Peyer's patch (tissue), 4 donors: ENCODE measurements around the gene RCC2.

Experiments used
- POLR2A ChIP-seq, 2 donors: fragments of 450-650 bp; IDR thresholded peaks; one replicate each; pipeline ENCODE4 v1.5.1; 2017; ENCODE audit warnings: antibody characterized with exemption in 2 of 2, mild to moderate bottlenecking in 2 of 2, moderate library complexity in 2 of 2
- TF ChIP-seq, protein P1 (sequence below), 6 experiments: fragments of 450-650 bp in 4 of 6; fragments of 200-600 bp in 2 of 6; sonication (generic) in 1 of 6; IDR thresholded peaks; one replicate each; pipeline ENCODE4 v1.5.1; 2017 to 2019; ENCODE audit warnings: antibody characterized with exemption in 6 of 6, mild to moderate bottlenecking in 3 of 6, moderate library complexity in 1 of 6

DNA sequence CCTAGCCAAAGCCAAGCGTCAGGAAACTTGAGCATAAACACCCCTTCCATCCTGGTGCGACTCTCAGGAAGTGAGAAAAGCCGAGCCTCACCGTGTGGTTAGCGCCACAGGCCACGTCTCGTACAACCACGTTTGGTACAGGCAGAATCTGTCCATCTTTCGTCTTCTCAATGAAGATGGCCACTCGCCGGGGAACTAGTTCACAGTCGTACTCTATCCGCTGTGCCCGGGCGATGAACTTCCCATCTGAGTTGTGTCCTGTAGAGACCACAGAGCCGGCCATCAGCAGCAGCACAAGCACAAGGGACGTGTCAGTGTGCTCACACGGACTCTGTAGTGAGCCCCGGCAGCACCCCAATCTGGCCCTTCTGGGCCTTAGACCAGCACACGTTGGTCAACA, 23.1 kb downstream of the RCC2 start:
- TF ChIP-seq, protein P1, sequence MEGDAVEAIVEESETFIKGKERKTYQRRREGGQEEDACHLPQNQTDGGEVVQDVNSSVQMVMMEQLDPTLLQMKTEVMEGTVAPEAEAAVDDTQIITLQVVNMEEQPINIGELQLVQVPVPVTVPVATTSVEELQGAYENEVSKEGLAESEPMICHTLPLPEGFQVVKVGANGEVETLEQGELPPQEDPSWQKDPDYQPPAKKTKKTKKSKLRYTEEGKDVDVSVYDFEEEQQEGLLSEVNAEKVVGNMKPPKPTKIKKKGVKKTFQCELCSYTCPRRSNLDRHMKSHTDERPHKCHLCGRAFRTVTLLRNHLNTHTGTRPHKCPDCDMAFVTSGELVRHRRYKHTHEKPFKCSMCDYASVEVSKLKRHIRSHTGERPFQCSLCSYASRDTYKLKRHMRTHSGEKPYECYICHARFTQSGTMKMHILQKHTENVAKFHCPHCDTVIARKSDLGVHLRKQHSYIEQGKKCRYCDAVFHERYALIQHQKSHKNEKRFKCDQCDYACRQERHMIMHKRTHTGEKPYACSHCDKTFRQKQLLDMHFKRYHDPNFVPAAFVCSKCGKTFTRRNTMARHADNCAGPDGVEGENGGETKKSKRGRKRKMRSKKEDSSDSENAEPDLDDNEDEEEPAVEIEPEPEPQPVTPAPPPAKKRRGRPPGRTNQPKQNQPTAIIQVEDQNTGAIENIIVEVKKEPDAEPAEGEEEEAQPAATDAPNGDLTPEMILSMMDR (IDR thresholded peaks at IDR 0.05) = no peak
- TF ChIP-seq POLR2A (IDR thresholded peaks at IDR 0.05) = no peak
